HL-60 (cell line): ENCODE data around the gene SDF2L1.
"Not testable (repeated sequence)": the region's sequence is repeated elsewhere in the genome, so short reads cannot be mapped to it uniquely, and the experiment has no call there.

Experiments used
- POLR2AphosphoS5 ChIP-seq: IDR thresholded peaks from 2 replicates; pipeline ENCODE4 v1.6.1; 2012; ENCODE audit warnings: low read depth
- SPI1 ChIP-seq: IDR thresholded peaks from 2 replicates; pipeline ENCODE4 v1.6.1; 2012; ENCODE audit warnings: low read depth, mild to moderate bottlenecking, borderline replicate concordance
- TF ChIP-seq, protein P1 (sequence below): IDR thresholded peaks from one replicate; pipeline ENCODE4 v1.5.1; 2011; ENCODE audit warnings: low read length, control low read depth, inconsistent platforms; ENCODE audit not compliant: insufficient read depth
- TF ChIP-seq, protein P2 (sequence below): IDR thresholded peaks from 2 replicates; pipeline ENCODE4 v1.6.1; 2012; ENCODE audit warnings: low read depth; ENCODE audit not compliant: insufficient replicate concordance

DNA sequence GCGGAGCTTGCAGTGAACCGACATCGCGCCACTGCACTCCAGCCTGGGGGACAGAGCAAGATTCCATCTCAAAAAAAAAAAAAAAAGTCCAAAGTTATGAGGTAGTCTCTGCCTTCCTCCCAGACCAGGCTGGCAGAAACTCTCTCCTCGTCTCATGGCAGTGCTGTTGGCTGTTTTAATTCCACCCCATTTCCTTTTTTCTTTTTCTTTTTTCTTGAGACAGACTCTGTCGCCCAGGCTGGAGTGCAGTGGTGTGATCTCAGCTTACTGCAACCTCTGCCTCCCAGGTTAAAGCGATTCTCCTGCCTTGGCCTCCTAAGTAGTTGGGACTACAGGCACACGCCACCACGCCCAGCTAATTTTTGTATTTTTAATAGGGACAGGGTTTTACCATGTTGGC, 50.8 kb downstream of the SDF2L1 start:
- TF ChIP-seq, protein P1, sequence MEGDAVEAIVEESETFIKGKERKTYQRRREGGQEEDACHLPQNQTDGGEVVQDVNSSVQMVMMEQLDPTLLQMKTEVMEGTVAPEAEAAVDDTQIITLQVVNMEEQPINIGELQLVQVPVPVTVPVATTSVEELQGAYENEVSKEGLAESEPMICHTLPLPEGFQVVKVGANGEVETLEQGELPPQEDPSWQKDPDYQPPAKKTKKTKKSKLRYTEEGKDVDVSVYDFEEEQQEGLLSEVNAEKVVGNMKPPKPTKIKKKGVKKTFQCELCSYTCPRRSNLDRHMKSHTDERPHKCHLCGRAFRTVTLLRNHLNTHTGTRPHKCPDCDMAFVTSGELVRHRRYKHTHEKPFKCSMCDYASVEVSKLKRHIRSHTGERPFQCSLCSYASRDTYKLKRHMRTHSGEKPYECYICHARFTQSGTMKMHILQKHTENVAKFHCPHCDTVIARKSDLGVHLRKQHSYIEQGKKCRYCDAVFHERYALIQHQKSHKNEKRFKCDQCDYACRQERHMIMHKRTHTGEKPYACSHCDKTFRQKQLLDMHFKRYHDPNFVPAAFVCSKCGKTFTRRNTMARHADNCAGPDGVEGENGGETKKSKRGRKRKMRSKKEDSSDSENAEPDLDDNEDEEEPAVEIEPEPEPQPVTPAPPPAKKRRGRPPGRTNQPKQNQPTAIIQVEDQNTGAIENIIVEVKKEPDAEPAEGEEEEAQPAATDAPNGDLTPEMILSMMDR: not testable (repeated sequence)
- TF ChIP-seq SPI1, POLR2AphosphoS5: not testable (repeated sequence)
- TF ChIP-seq, protein P2, sequence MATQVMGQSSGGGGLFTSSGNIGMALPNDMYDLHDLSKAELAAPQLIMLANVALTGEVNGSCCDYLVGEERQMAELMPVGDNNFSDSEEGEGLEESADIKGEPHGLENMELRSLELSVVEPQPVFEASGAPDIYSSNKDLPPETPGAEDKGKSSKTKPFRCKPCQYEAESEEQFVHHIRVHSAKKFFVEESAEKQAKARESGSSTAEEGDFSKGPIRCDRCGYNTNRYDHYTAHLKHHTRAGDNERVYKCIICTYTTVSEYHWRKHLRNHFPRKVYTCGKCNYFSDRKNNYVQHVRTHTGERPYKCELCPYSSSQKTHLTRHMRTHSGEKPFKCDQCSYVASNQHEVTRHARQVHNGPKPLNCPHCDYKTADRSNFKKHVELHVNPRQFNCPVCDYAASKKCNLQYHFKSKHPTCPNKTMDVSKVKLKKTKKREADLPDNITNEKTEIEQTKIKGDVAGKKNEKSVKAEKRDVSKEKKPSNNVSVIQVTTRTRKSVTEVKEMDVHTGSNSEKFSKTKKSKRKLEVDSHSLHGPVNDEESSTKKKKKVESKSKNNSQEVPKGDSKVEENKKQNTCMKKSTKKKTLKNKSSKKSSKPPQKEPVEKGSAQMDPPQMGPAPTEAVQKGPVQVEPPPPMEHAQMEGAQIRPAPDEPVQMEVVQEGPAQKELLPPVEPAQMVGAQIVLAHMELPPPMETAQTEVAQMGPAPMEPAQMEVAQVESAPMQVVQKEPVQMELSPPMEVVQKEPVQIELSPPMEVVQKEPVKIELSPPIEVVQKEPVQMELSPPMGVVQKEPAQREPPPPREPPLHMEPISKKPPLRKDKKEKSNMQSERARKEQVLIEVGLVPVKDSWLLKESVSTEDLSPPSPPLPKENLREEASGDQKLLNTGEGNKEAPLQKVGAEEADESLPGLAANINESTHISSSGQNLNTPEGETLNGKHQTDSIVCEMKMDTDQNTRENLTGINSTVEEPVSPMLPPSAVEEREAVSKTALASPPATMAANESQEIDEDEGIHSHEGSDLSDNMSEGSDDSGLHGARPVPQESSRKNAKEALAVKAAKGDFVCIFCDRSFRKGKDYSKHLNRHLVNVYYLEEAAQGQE: not testable (repeated sequence)
